ENCODE measurements around the gene CIAO3.

The CIAO3 gene

DNA sequence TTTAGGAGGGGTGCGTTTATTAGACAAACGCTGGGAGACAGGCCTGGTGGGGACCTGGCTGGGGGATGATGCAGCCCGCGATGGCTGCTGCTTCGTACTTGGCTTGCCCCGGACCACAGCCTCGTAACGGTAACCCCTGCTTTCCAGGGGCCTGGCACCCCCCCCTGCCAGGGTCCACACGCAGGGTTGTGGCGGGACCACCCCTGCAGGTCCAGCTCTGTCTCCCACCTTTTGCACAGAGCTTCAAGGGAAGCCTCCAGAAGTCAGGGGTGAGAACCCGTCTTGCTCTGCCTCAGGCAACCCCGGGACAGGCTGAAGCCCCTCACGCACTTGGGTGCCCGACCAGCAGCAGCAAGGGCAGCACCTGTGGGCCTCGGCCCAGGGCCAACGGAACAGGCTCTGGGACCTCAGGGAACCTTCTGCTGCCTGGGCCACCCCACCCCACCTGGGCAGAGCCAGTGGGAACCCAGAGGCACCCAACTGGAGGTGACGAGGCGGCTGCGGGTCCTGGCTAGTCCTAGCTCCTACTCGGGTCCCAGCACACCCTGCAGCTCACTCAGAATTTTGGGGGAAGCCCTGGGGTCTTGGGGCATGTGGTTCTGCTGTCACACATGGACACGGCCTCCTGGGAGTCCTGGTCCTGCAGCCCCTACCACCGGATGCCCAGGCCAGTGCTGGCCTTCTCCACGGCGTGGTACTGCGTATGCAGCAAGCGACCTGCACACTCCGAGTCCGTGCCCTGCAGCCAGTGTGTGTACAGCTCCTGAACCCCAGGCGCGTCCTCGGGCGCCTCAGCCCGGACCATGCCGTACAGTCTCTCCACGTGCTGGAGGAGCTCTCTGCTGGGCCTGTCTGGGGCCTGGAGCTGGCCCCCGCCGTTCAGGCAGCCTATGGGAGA, 10.8 kb downstream of the CIAO3 start:
- Histone ChIP-seq H3K4me1 (ENCODE audit: control insufficient read depth, insufficient read depth, low read length) (peaks cover 4% of the 10 kb centered on the region; the same call in 1 of the 2 replicates), H3K4me3 (ENCODE audit: low read depth, low read length) (no peak overlapping the region), H3K27ac (ENCODE audit: extremely low read depth, low read depth, low read length) (no peak overlapping the region), H3K36me3 (ENCODE audit: control insufficient read depth in 2 of 2, insufficient read depth in 1 of 2, low read length in 2 of 2) (peaks cover 3 to 40% of the 10 kb centered on the region in 2 experiments; a peak in 2 of 3 replicates), H3K9me3 (ENCODE audit: control insufficient read depth, insufficient read depth, low read depth, low read length) (no peaks in the 10 kb centered on the region)
- ChIA-PET CTCF (interaction anchor here (0.7 to 1.8 kb wide), 4 partner anchors 11 to 1683 kb away, joined by 3 to 11 read pairs (median 4); partner anchors contain the start of gene CIAO3), POLR2A (interaction anchor here (1.2 to 1.4 kb wide), 2 partner anchors 9 to 11 kb away, joined by 5 to 12 read pairs; partner anchors contain the start of genes ANTKMT and CIAO3)
- TF ChIP-seq ZBTB8A (tag by site-specific recombination; IDR thresholded peaks at IDR 0.05), result 0 out of 2 replicates have a peak, but pooled peaks have one; percentile 12
- TF ChIP-seq, protein P1, sequence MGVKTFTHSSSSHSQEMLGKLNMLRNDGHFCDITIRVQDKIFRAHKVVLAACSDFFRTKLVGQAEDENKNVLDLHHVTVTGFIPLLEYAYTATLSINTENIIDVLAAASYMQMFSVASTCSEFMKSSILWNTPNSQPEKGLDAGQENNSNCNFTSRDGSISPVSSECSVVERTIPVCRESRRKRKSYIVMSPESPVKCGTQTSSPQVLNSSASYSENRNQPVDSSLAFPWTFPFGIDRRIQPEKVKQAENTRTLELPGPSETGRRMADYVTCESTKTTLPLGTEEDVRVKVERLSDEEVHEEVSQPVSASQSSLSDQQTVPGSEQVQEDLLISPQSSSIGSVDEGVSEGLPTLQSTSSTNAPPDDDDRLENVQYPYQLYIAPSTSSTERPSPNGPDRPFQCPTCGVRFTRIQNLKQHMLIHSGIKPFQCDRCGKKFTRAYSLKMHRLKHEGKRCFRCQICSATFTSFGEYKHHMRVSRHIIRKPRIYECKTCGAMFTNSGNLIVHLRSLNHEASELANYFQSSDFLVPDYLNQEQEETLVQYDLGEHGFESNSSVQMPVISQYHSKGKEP (tag by site-specific recombination; IDR thresholded peaks at IDR 0.05), result no peak
- TF ChIP-seq MEIS1 (CRISPR knock-in tag; IDR thresholded peaks at IDR 0.05; ENCODE audit: borderline replicate concordance), result no peak
- TF ChIP-seq ZFP3 (tag by site-specific recombination; IDR thresholded peaks at IDR 0.05; ENCODE audit: low read depth), result no peak
- TF ChIP-seq ZNF600 (tag by site-specific recombination; IDR thresholded peaks at IDR 0.05), result peak; percentile 70; the same call in 1 of the 2 replicates

DNA sequence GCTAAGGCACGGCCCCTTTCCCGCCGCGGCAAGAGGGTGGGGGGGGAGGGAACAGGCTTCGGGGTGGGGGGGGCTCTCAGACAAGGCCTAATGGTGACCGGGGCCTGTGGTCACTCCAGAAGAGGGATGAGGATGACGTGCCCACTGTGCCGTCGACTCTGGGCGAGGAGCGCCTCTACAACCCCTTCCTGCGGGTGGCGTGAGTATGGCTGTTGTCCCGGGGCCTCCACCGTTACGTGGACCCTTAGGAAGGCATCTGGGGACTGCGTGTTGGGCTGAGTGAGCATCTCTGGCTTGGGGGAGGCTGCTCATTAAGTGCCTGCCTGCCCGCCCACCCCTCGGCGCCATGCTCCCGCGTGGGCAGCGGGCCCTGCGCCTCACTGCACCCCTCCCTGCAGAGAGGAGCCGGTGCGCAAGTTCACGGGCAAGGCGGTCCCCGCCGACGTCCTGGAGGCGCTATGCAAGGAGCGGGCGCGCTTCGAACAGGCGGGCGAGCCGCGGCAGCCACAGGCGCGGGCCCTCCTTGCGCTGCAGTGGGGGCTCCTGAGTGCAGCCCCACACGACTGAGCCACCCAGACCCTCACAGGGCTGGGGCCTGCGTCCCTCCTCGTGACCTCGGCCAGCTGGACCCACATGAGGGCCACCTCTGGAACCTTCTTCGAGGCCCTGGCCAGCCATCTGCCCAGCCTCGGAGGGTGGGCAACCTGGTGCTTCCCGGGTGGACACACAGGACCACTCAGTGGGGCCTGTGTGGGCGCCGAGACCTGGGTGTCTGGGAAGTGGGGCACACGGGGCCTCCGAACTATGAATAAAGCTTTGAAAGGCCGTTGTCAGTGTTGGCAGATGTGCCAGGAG, 11.7 kb downstream of the CIAO3 start:
- POLR2A ChIA-PET, result interaction anchor here (0.5 to 1.7 kb wide), 7 partner anchors 8 to 524 kb away, joined by 3 to 12 read pairs (median 4); partner anchors contain the start of genes ANTKMT and CIAO3
- Histone ChIP-seq H3K9me3 (ENCODE audit: control insufficient read depth, insufficient read depth, low read depth, low read length) (no peaks in the 10 kb centered on the region), H3K27ac (ENCODE audit: extremely low read depth, low read depth, low read length) (no peak overlapping the region), H3K4me3 (ENCODE audit: low read depth, low read length) (no peak overlapping the region), H3K36me3 (ENCODE audit: control insufficient read depth in 2 of 2, insufficient read depth in 1 of 2, low read length in 2 of 2) (peaks cover 3 to 31% of the 10 kb centered on the region in 2 experiments; a peak in 2 of 3 replicates), H3K4me1 (ENCODE audit: control insufficient read depth, insufficient read depth, low read length) (peaks cover 4% of the 10 kb centered on the region; the same call in 1 of the 2 replicates)
- TF ChIP-seq ZFHX2 (tag by site-specific recombination; conservative IDR thresholded peaks at IDR 0.05) (peak; percentile 35; the same call in 1 of the 2 replicates), SP7 (tag by site-specific recombination; IDR thresholded peaks at IDR 0.05) (no peak), ZNF140 (tag by site-specific recombination; IDR thresholded peaks at IDR 0.05) (no peak), ZNF423 (tag by site-specific recombination; IDR thresholded peaks at IDR 0.05) (no peak), MEIS1 (CRISPR knock-in tag; IDR thresholded peaks at IDR 0.05; ENCODE audit: borderline replicate concordance) (no peak)
- CTCF ChIA-PET, result interaction anchor here (0.5 to 1.8 kb wide), 4 partner anchors 12 to 20 kb away, joined by 3 to 11 read pairs (median 5); partner anchors contain the start of gene CIAO3

DNA sequence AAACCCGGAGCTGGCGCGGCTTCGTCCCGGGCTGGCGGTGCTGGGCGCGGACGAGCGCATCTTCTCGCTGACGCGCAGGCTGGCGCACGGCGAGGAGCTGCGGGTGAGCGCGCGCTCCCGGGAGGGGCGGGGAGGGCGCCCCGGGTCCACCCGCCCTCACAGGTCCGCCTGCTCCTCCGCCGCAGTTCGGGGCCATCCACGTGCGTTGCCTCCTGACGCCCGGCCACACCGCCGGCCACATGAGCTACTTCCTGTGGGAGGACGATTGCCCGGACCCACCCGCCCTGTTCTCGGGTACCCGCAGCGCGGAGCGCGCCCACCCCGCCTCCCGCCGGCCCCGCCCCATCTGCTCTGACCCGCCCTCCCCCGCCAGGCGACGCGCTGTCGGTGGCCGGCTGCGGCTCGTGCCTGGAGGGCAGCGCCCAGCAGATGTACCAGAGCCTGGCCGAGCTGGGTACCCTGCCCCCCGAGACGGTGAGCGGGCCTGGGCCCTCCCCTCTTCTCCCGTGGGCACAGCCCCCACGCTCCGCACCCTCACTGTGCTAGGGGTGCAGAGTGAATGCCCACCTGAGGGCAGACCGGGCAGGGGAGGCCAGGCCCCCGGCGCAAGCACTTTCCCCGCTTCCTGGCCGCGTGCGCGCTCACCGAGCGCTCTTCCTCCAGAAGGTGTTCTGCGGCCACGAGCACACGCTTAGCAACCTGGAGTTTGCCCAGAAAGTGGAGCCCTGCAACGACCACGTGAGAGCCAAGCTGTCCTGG, 12.5 kb downstream of the CIAO3 start:
- Histone ChIP-seq H3K9me3 (ENCODE audit: control insufficient read depth, insufficient read depth, low read depth, low read length) (no peaks in the 10 kb centered on the region), H3K4me3 (ENCODE audit: low read depth, low read length) (peak overlapping the region; percentile 15), H3K36me3 (ENCODE audit: control insufficient read depth in 2 of 2, insufficient read depth in 1 of 2, low read length in 2 of 2) (peaks cover 3 to 23% of the 10 kb centered on the region in 2 experiments; a peak in 2 of 3 replicates), H3K4me1 (ENCODE audit: control insufficient read depth, insufficient read depth, low read length) (peaks cover 4% of the 10 kb centered on the region; the same call in 1 of the 2 replicates), H3K27ac (ENCODE audit: extremely low read depth, low read depth, low read length) (no peak overlapping the region)
- POLR2A ChIA-PET, result interaction anchor here (0.6 to 1.8 kb wide), 11 partner anchors 8 to 60 kb away, joined by 3 to 11 read pairs (median 4); partner anchors contain the start of genes CHTF18, METRN, RPUSD1 and WDR24
- CTCF ChIA-PET, result interaction anchor here (0.5 to 1.6 kb wide), 2 partner anchors 16 to 21 kb away, joined by 3 to 5 read pairs; no protein-coding TSS in a partner anchor
- no peak for TF ChIP-seq ZNF626 (tag by site-specific recombination; IDR thresholded peaks at IDR 0.05)
- no peak for TF ChIP-seq ZNF777 (tag by site-specific recombination; IDR thresholded peaks at IDR 0.05; ENCODE audit: borderline replicate concordance)
- TF ChIP-seq, protein P2, sequence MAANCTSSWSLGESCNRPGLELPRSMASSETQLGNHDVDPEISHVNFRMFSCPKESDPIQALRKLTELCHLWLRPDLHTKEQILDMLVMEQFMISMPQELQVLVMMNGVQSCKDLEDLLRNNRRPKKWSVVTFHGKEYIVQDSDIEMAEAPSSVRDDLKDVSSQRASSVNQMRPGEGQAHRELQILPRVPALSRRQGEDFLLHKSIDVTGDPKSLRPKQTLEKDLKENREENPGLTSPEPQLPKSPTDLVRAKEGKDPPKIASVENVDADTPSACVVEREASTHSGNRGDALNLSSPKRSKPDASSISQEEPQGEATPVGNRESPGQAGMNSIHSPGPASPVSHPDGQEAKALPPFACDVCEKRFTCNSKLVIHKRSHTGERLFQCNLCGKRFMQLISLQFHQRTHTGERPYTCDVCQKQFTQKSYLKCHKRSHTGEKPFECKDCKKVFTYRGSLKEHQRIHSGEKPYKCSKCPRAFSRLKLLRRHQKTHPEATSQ (tag by site-specific recombination; IDR thresholded peaks at IDR 0.05), result 0 out of 2 replicates have a peak, but pooled peaks have one; percentile 27
- no peak for TF ChIP-seq ZNF138 (tag by site-specific recombination; IDR thresholded peaks at IDR 0.05; ENCODE audit: borderline replicate concordance)
- TF ChIP-seq ZNF433 (tag by site-specific recombination; IDR thresholded peaks at IDR 0.05; ENCODE audit: low read depth), result no peak
- TF ChIP-seq ZNF776 (tag by site-specific recombination; IDR thresholded peaks at IDR 0.05; ENCODE audit: borderline replicate concordance), result no peak
- TF ChIP-seq KLF8 (tag by site-specific recombination; IDR thresholded peaks at IDR 0.05), result peak; percentile 34
- TF ChIP-seq ZIC2 (tag by site-specific recombination; IDR thresholded peaks at IDR 0.05), result peak; percentile 78
- TF ChIP-seq ZFHX2 (tag by site-specific recombination; conservative IDR thresholded peaks at IDR 0.05), result peak; percentile 43; the same call in 1 of the 2 replicates
- peak; percentile 6; the same call in 1 of the 2 replicates for TF ChIP-seq KLF10 (tag by site-specific recombination; IDR thresholded peaks at IDR 0.05)
- TF ChIP-seq ZNF341 (tag by site-specific recombination; IDR thresholded peaks at IDR 0.05; ENCODE audit: low read depth), result no peak
- TF ChIP-seq ZNF792 (tag by site-specific recombination; IDR thresholded peaks at IDR 0.05), result no peak
- no peak for TF ChIP-seq ZNF426 (tag by site-specific recombination; IDR thresholded peaks at IDR 0.05)
- TF ChIP-seq, protein P3, sequence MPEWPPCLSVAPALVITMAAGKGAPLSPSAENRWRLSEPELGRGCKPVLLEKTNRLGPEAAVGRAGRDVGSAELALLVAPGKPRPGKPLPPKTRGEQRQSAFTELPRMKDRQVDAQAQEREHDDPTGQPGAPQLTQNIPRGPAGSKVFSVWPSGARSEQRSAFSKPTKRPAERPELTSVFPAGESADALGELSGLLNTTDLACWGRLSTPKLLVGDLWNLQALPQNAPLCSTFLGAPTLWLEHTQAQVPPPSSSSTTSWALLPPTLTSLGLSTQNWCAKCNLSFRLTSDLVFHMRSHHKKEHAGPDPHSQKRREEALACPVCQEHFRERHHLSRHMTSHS (tag by site-specific recombination; IDR thresholded peaks at IDR 0.05), result no peak
